K562 (cell line): ENCODE measurements around the gene STK4. TPM values are rescaled to one million over a fixed set of nuclear protein-coding genes. Genes with fewer than 3 reads are reported as not detected.
A peak's percentile ranks its signal among the peaks of the same experiment; 100 is the strongest.

Source experiments
- AFF1 ChIP-seq, 2 experiments: fragments of 450-650 bp; IDR thresholded peaks; 2 replicates each; pipeline ENCODE4 v1.6.1; 2018; ENCODE audit warnings: mild to moderate bottlenecking in 2 of 2, low read depth in 1 of 2; ENCODE audit not compliant: partially characterized antibody in 2 of 2
- BACH1 ChIP-seq: fragments of 200-800 bp; sonication (Bioruptor generic); IDR thresholded peaks from 2 replicates; pipeline ENCODE4 v1.6.1; 2016; ENCODE audit warnings: missing genetic modification characterization, missing compliant biosample characterization
- CBFA2T2 ChIP-seq: fragments of 450-650 bp; conservative IDR thresholded peaks from 2 replicates; pipeline ENCODE4 v1.6.1; 2017; ENCODE audit warnings: mild to moderate bottlenecking
- FOXM1 ChIP-seq, 2 experiments: fragments of 450-650 bp in 1 of 2; sonication (generic) in 1 of 2; formaldehyde crosslinking in 1 of 2; IDR thresholded peaks; 2 replicates each; pipeline versions ENCODE4 v1.6.1 to v1.9.0; 2017 to 2022; ENCODE audit warnings: low read depth in 2 of 2, mild to moderate bottlenecking in 2 of 2, missing genetic modification reagents in 1 of 2, moderate library complexity in 1 of 2
- MAFK ChIP-seq: IDR thresholded peaks from 2 replicates; pipeline ENCODE4 v1.6.1; 2011; ENCODE audit warnings: low read length, improper control_type of control experiment
- NCOR1 ChIP-seq: fragments of 450-650 bp; IDR thresholded peaks from 2 replicates; pipeline ENCODE4 v1.6.1; 2016; ENCODE audit warnings: mild to moderate bottlenecking, moderate library complexity
- NKRF ChIP-seq: fragments of 450-650 bp; IDR thresholded peaks from 2 replicates; pipeline ENCODE4 v1.6.1; 2016; ENCODE audit warnings: borderline replicate concordance
- NR2C1 ChIP-seq, 2 experiments: fragments of 450-650 bp; IDR thresholded peaks; 2 replicates each; pipeline ENCODE4 v1.6.1; 2017; ENCODE audit warnings: mild to moderate bottlenecking in 2 of 2, antibody characterized with exemption in 1 of 2, inconsistent platforms in 1 of 2, missing compliant biosample characterization in 1 of 2, missing genetic modification characterization in 1 of 2
- RBBP5 ChIP-seq: fragments of 200-600 bp; sonication (generic); IDR thresholded peaks from 2 replicates; pipeline ENCODE4 v1.6.1; 2012; ENCODE audit warnings: borderline replicate concordance, mild to moderate bottlenecking, low read length, control low read depth, inconsistent platforms; ENCODE audit not compliant: insufficient read depth, poor library complexity, severe bottlenecking
- SMARCB1 ChIP-seq: IDR thresholded peaks from 2 replicates; pipeline ENCODE4 v1.6.1; 2011; ENCODE audit warnings: improper control_type of control experiment, low read depth; ENCODE audit not compliant: insufficient read length
- TRIM24 ChIP-seq, 2 experiments: fragments of 450-650 bp; IDR thresholded peaks; 2 replicates each; pipeline ENCODE4 v1.6.1; 2016
- ZHX1 ChIP-seq: fragments of 150-350 bp; conservative IDR thresholded peaks from 2 replicates; pipeline ENCODE4 v1.6.1; 2014; ENCODE audit warnings: low read length
- ZNF316 ChIP-seq: fragments of 450-650 bp; IDR thresholded peaks from 2 replicates; pipeline ENCODE4 v1.6.1; 2016
- polyA plus RNA-seq, 8 experiments: library from polyadenylated mRNA; depleted of rRNA in 4 of 8; stranded (reverse) in 5 of 8; unstranded in 3 of 8; fragments of >200 nt; fragmentation: Nextera tagmentation in 2 of 8; fragmentation: Illumina TruSeq in 1 of 8; extraction: Ambion mirVana in 2 of 8; extraction: Trizol in 1 of 8; gene quantifications; 2 replicates each; pipeline versions ENCODE4 v1.2.1 to v1.2.3, GENCODE V29; 2011 to 2014; ENCODE audit warnings: inconsistent platforms in 1 of 8, missing spikeins in 1 of 8
- total RNA-seq, 7 experiments: library from RNA; depleted of rRNA in 6 of 7; stranded (reverse); fragments of >200 nt in 6 of 7; fragmentation: Illumina TruSeq in 2 of 7; extraction: Trizol in 2 of 7; gene quantifications; 2 replicates each; pipeline versions ENCODE4 v1.2.1 to v1.2.3, GENCODE V29; 2011 to 2021; ENCODE audit warnings: low replicate concordance in 1 of 7
- TF ChIP-seq, protein P1 (sequence below): fragments of 250-450 bp; sonication (Bioruptor Pico); IDR thresholded peaks from 2 replicates; pipeline ENCODE4 v1.4.0; 2020; ENCODE audit warnings: mild to moderate bottlenecking, moderate library complexity

STK4 gene
- total and polyA plus RNA-seq, 9 of the 15 experiments (the other 6 are each of a cell fraction or from before 2014, with no cell fraction given) = 11.9 to 30.6 (median 22.2) TPM

GRCh38 chr20:45070932-45071632, 104.8 kb downstream of the STK4 start (continued):
- TF ChIP-seq NR2C1 (IDR thresholded peaks at IDR 0.05) (0 out of 2 replicates have a peak, but pooled peaks have one; percentile 53), NR2C1 (tag; IDR thresholded peaks at IDR 0.05) (peak; percentile 87), CBFA2T2 (peak; percentile 71), RBBP5 (no peak), ZHX1 (no peak), AFF1 (IDR thresholded peaks at IDR 0.05; ENCODE audit: low read depth in 1 of 2, partially characterized antibody in 2 of 2) (peak in 1 of 2 experiments; percentile 20), NKRF (no peak), NCOR1 (peak; percentile 71), FOXM1 (IDR thresholded peaks at IDR 0.05; ENCODE audit: low read depth) (peak; percentile 76), FOXM1 (CRISPR knock-in tag; IDR thresholded peaks at IDR 0.05; ENCODE audit: low read depth) (no peak), TRIM24 (IDR thresholded peaks at IDR 0.05) (peak; percentile 68 to 69; a peak in 3 of 4 replicates), SMARCB1 (no peak), MAFK (no peak), BACH1 (tag) (0 out of 2 replicates have a peak, but pooled peaks have one; percentile 57), ZNF316 (peak; percentile 33; the same call in 1 of the 2 replicates)
- TF ChIP-seq, protein P1, sequence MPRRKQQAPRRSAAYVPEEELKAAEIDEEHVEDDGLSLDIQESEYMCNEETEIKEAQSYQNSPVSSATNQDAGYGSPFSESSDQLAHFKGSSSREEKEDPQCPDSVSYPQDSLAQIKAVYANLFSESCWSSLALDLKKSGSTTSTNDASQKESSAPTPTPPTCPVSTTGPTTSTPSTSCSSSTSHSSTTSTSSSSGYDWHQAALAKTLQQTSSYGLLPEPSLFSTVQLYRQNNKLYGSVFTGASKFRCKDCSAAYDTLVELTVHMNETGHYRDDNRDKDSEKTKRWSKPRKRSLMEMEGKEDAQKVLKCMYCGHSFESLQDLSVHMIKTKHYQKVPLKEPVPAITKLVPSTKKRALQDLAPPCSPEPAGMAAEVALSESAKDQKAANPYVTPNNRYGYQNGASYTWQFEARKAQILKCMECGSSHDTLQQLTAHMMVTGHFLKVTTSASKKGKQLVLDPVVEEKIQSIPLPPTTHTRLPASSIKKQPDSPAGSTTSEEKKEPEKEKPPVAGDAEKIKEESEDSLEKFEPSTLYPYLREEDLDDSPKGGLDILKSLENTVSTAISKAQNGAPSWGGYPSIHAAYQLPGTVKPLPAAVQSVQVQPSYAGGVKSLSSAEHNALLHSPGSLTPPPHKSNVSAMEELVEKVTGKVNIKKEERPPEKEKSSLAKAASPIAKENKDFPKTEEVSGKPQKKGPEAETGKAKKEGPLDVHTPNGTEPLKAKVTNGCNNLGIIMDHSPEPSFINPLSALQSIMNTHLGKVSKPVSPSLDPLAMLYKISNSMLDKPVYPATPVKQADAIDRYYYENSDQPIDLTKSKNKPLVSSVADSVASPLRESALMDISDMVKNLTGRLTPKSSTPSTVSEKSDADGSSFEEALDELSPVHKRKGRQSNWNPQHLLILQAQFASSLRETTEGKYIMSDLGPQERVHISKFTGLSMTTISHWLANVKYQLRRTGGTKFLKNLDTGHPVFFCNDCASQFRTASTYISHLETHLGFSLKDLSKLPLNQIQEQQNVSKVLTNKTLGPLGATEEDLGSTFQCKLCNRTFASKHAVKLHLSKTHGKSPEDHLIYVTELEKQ (CRISPR knock-in tag) = no peak
